ENCODE results near the gene HTR3C. TPM values are rescaled to one million over a fixed set of nuclear protein-coding genes. Genes with fewer than 3 reads are reported as not detected.

HTR3C gene
- total RNA-seq, 1 experiment from 2014 or later, result not detected

DNA sequence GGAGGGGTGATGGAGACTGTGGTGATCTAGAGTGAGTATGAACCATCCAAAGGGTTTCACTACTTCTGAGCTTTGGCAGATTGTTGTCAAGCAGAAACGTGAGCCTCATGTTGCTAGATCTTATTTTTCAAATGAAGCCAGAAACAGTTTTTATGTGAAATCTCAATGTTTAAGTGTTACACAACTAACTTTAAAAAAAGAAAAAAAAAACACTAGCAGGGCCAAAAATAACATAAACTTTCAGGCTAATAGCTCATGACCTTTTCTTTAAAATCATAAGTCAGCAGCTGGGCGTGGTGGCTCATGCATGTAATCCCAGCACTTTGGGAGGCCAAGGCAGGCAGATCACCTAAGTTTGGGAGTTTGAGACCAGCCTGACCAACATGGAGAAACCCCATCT lies 23.4 kb upstream of the HTR3C start:
- Histone ChIP-seq H3K18ac (ENCODE audit: insufficient read length, low read depth, low read length) (no peak overlapping the region), H2AFZ (ENCODE audit: low read length) (no peak overlapping the region), H2BK15ac (ENCODE audit: low read depth, low read length) (no peak overlapping the region), H3K27ac (ENCODE audit: insufficient read length, low read depth, low read length) (no peak overlapping the region), H3K4ac (ENCODE audit: low read depth, low read length) (no peak overlapping the region), H3K9me3 (ENCODE audit: control insufficient read depth, low read depth, low read length) (no peaks in the 10 kb centered on the region), H2BK20ac (ENCODE audit: low read depth, low read length, poor library complexity, severe bottlenecking) (no peak overlapping the region), H4K91ac (ENCODE audit: insufficient read length, low read depth, low read length) (no peak overlapping the region), H3K79me1 (ENCODE audit: insufficient read depth, low read depth, low read length, poor library complexity, severe bottlenecking) (no peaks in the 10 kb centered on the region), H2BK5ac (ENCODE audit: insufficient read length, low read length) (no peak overlapping the region), H4K8ac (replicated peaks; ENCODE audit: insufficient read length, low read depth, low read length) (no peak overlapping the region), H2BK120ac (ENCODE audit: low read depth, low read length, poor library complexity, severe bottlenecking) (no peak overlapping the region), H3K23me2 (ENCODE audit: insufficient read length, low read depth, low read length, poor library complexity, severe bottlenecking) (no peaks in the 10 kb centered on the region), H3K27me3 (ENCODE audit: insufficient read depth, low read length) (no peaks in the 10 kb centered on the region), H2BK12ac (ENCODE audit: insufficient read length, low read depth, low read length) (no peak overlapping the region), H3K4me2 (ENCODE audit: insufficient read depth, insufficient read length, low read length) (no peak overlapping the region), H3K14ac (ENCODE audit: insufficient read depth, low read length) (no peak overlapping the region), H4K20me1 (ENCODE audit: control insufficient read depth, insufficient read depth, insufficient read length) (no peaks in the 10 kb centered on the region), H3K23ac (ENCODE audit: insufficient read length, low read depth, low read length) (no peak overlapping the region), H4K5ac (ENCODE audit: insufficient read length, low read depth, low read length) (no peak overlapping the region), H3K79me2 (ENCODE audit: insufficient read depth, low read length) (no peaks in the 10 kb centered on the region), H3T11ph (ENCODE audit: low read length) (no peak overlapping the region), H3K4me1 (ENCODE audit: insufficient read depth, low read length) (no peaks in the 10 kb centered on the region), H2AK5ac (ENCODE audit: insufficient read length, low read length) (no peak overlapping the region), H3K9ac (ENCODE audit: extremely low read depth, insufficient read length, low read length) (no peak overlapping the region), H3K56ac (ENCODE audit: insufficient read length, low read depth, low read length) (no peak overlapping the region)
- no peak overlapping the region for H3K4me3 Mint-ChIP-seq
- no peaks in the 10 kb centered on the region; a peak in 1 of 4 replicates for H3K4me1 Mint-ChIP-seq
- no peaks in the 10 kb centered on the region for H3K36me3 Mint-ChIP-seq (ENCODE audit: insufficient read depth in 1 of 3, low read depth in 3 of 3)
- no peak for DNase-seq
- WGBS (ENCODE audit: extremely low coverage, insufficient read length, low lambda C conversion rate), result no CpG with 5 or more reads among the region's 2 CpGs
- H3K9me3 Mint-ChIP-seq, result no peaks in the 10 kb centered on the region; a peak in 1 of 5 replicates
- peaks cover 2% of the 10 kb centered on the region for H3K27me3 Mint-ChIP-seq (ENCODE audit: low read depth)
- H3K27ac Mint-ChIP-seq, result no peak overlapping the region
- TF ChIP-seq, protein P1, sequence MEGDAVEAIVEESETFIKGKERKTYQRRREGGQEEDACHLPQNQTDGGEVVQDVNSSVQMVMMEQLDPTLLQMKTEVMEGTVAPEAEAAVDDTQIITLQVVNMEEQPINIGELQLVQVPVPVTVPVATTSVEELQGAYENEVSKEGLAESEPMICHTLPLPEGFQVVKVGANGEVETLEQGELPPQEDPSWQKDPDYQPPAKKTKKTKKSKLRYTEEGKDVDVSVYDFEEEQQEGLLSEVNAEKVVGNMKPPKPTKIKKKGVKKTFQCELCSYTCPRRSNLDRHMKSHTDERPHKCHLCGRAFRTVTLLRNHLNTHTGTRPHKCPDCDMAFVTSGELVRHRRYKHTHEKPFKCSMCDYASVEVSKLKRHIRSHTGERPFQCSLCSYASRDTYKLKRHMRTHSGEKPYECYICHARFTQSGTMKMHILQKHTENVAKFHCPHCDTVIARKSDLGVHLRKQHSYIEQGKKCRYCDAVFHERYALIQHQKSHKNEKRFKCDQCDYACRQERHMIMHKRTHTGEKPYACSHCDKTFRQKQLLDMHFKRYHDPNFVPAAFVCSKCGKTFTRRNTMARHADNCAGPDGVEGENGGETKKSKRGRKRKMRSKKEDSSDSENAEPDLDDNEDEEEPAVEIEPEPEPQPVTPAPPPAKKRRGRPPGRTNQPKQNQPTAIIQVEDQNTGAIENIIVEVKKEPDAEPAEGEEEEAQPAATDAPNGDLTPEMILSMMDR (conservative IDR thresholded peaks at IDR 0.05), result no peak
